HCEC 1CT (cell line): ENCODE measurements around the gene ZNF354B.

Experiments used
- DNase-seq: peaks from one replicate; pipeline ENCODE4 v3.0.0-alpha.2; 2017

ZNF354B gene

DNA sequence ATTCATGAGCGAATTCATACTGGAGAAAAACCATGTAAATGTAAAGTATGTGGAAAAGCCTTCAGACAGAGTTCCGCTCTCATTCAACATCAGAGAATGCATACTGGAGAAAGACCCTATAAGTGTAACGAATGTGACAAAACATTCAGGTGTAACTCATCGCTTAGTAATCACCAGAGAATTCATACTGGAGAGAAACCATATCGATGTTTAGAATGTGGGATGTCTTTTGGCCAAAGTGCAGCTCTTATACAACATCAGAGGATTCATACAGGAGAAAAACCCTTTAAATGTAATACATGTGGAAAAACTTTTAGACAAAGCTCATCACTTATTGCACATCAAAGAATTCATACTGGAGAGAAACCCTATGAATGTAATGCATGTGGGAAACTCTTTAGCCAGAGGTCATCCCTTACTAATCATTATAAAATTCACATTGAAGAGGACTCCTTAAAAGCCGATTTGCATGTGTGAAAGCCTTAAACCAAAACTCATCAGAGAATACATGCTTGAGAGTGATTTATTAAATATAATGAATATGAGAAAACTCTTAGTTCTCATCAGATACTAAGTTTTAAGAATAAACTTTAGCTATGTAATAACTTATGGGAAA is 24.2 kb downstream of the ZNF354B start:
- no peak for DNase-seq

DNA sequence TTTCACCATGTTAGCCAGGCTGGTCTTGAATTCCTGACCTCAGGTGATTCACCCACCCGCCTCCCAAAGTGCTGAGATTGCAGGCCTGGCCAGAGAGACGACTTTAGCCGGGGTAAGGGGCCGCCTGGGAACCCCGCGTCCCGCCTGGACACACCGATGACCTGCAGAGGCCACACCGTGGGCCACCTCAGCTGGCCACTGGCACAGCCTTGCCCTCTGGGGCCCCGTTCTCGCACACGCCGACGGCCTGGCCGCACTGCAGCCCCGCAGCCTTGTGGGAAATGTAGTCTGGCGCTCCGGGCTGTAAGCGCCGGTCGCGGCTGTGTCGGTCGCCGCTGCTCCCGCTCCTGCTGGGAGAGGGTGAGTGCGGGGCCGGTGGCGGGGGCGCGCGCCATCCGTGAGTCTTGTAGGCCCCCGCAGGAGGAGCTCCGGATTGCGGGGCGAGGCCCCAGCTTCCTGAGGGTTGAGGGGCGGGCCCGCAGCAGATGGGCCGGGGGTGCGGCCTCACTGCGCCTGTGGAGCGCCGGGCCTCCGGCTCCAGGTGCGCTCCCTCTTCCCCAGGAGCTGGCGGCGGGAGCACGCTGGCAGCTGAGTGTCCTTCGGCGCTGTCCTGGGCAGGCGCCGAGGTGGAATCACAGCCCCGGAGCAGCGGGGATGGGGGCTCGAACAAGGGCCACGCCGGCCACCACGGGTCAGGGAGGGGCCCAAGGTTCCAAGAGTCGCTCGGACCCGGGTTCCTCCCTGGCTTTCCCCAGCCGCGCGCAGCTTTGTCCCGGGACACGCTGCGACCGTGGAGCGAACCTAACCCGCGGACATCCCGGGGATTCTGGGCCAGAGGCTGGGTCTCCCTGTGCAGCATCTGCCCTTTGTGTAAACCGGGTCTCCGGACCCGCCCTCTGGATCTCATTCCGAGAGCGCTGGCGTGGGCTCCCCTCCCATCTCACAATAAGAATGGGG is 36.1 kb downstream of the ZNF354B start, which contains the start of gene ZFP2:
Gene ZFP2 (plus strand): TSS at position 299 of the 957 bp plus-strand sequence. CDS start 35,401 bp downstream, outside the sequence.
- peak; percentile 60 for DNase-seq

DNA sequence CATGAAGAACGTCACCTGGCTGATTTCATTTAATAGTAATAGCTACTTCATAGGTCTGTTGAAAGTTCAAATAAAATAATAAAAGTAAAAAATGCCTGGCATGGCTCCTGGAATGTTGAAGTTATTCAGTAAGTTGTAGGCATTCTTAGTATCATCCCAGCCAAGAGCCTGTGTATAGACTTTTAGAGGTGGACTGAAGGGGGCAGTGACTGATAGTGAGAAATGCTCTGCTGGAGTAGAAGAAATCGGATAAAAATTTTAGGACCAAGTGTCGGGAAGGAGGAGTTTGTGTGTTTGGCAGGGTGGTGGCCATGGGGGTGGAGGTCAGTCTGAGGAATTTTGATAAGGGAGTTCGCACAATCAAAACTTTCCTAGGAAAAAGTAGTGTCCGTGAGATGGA is 39.5 kb downstream of the ZNF354B start:
- no peak for DNase-seq

DNA sequence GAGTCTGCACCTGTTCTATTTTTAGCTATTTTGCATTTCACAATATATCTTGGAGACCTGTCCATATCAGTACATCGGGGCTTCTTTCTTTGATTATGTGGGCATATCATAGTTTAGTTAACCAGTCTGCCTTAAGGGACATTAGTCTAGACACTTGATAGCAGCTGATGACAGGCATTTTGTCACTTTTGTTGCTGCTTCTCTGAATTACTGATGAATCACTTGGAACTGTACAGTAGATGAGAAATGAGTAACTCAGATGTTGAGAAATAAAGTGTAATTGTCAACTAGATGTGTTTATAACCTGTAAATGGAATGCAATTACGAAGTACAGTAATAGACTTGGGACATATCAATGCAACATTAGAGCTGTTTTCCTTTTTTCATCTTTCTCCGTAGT is 43.1 kb downstream of the ZNF354B start:
- no peak for DNase-seq

DNA sequence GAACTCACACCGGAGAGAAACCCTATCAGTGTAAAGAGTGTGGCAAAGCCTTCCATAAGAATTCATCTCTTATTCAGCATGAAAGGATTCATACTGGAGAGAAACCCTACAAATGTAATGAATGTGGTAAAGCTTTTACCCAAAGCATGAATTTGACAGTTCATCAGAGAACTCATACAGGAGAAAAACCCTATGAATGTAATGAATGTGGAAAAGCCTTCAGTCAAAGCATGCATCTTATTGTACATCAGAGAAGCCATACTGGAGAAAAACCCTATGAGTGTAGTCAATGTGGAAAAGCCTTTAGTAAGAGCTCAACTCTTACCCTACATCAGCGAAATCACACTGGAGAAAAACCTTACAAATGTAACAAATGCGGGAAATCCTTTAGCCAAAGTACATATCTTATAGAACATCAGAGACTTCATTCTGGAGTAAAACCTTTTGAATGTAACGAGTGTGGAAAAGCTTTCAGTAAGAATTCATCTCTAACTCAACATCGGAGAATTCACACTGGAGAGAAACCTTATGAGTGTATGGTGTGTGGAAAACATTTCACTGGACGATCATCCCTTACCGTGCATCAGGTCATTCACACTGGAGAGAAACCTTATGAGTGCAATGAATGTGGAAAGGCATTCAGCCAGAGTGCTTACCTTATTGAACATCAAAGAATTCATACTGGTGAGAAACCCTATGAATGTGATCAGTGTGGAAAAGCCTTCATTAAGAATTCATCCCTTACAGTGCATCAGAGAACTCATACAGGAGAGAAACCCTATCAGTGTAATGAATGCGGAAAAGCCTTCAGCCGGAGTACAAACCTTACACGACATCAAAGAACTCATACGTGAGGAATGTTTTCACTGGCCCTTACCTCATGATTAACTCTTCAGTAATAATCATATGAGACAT is 72.3 kb downstream of the ZNF354B start:
- no peak for DNase-seq
